B cell (primary cell): Measurements from ENCODE around the gene GSS. TPM values are rescaled to one million over a fixed set of nuclear protein-coding genes. Genes with fewer than 3 reads are reported as not detected.

Source experiments
- ATAC-seq: fragments of 200-7000 bp; cut with Tn5 transposase; one replicate; pipeline ENCODE4 v1.10.0; 2021; ENCODE audit warnings: low read depth, mild to moderate bottlenecking, moderate number of reproducible peaks, moderate library complexity
- CTCF ChIA-PET: fragments of 350-600 bp; sonication (Branson Sonifier 250); formaldehyde crosslinking; loops from one replicate; lab custom pipeline; 2021; ENCODE audit warnings: antibody characterized with exemption, inconsistent platforms; lab: Charles Lee
- POLR2A ChIA-PET: fragments of 350-600 bp; sonication (Branson Sonifier 250); formaldehyde crosslinking; loops from one replicate; lab custom pipeline; 2021; ENCODE audit warnings: antibody characterized with exemption; lab: Charles Lee
- DNase-seq: peaks from one replicate; pipeline ENCODE4 v3.0.0; 2013
- H2AFZ ChIP-seq: 2 replicates; pipeline ENCODE4 v1.6.1; 2012; ENCODE audit warnings: mild to moderate bottlenecking, low read depth, low read length; ENCODE audit not compliant: insufficient read depth, poor library complexity, severe bottlenecking
- H3K27ac ChIP-seq, 2 donors: 1 replicate in 1 of 2; 2 replicates in 1 of 2; pipeline ENCODE4 v1.5.1; 2012 to 2013; ENCODE audit warnings: low read length in 2 of 2, mild to moderate bottlenecking in 2 of 2, moderate library complexity in 1 of 2
- H3K27me3 ChIP-seq, 4 experiments: fragments of 200-600 bp in 1 of 4; sonication (generic) in 1 of 4; replicated peaks in 1 of 4; 1 replicate in 2 of 4; 2 replicates in 2 of 4; pipeline versions ENCODE4 v1.6.1 to v1.7.0; 2013 to 2016; ENCODE audit warnings: low read length in 3 of 4, mild to moderate bottlenecking in 2 of 4, mixed read lengths in 1 of 4, moderate library complexity in 1 of 4; ENCODE audit not compliant: insufficient read depth in 4 of 4, control insufficient read depth in 3 of 4; ENCODE audit errors: control extremely low read depth in 1 of 4
- H3K36me3 ChIP-seq, 2 experiments: replicated peaks in 1 of 2; 1 replicate in 1 of 2; 2 replicates in 1 of 2; pipeline versions ENCODE4 v1.6.1 to v1.7.1; 2013; ENCODE audit warnings: low read length in 1 of 2; ENCODE audit not compliant: insufficient read depth in 2 of 2, control insufficient read depth in 1 of 2; ENCODE audit errors: control extremely low read depth in 1 of 2, extremely low read depth in 1 of 2
- H3K4me1 ChIP-seq, 2 donors: fragments of 200-600 bp in 1 of 2; sonication (generic) in 1 of 2; 1 replicate in 1 of 2; 2 replicates in 1 of 2; pipeline versions ENCODE4 v1.5.1 to v1.6.1; 2013 to 2017; ENCODE audit warnings: low read length in 2 of 2; ENCODE audit not compliant: control insufficient read depth in 2 of 2, insufficient read depth in 2 of 2
- H3K4me2 ChIP-seq: replicated peaks from 2 replicates; pipeline ENCODE3; 2012; ENCODE audit warnings: mild to moderate bottlenecking, low read depth, low read length; ENCODE audit not compliant: poor library complexity, severe bottlenecking
- H3K4me3 ChIP-seq, 5 experiments: fragments of 200-600 bp in 1 of 5; sonication (generic) in 1 of 5; 1 replicate in 3 of 5; 2 replicates in 2 of 5; pipeline versions ENCODE4 v1.5.1 to v1.7.0; 2011 to 2016; ENCODE audit warnings: low read length in 4 of 5, mild to moderate bottlenecking in 4 of 5, low read depth in 2 of 5, control low read depth in 1 of 5, moderate library complexity in 1 of 5; ENCODE audit not compliant: insufficient read depth in 1 of 5; ENCODE audit errors: control extremely low read depth in 1 of 5, extremely low read depth in 1 of 5
- H3K79me2 ChIP-seq: fragments of 200-600 bp; sonication (generic); one replicate; pipeline ENCODE4 v1.6.0; 2016; ENCODE audit warnings: low read length; ENCODE audit not compliant: control insufficient read depth, insufficient read depth
- H3K9ac ChIP-seq: fragments of 200-600 bp; sonication (generic); 2 replicates; pipeline ENCODE4 v1.6.1; 2017; ENCODE audit warnings: mild to moderate bottlenecking, low read length, moderate library complexity
- H3K9me3 ChIP-seq, 3 donors: one replicate each; pipeline versions ENCODE4 v1.6.1 to v1.7.1; 2013; ENCODE audit warnings: low read length in 2 of 3; ENCODE audit not compliant: control insufficient read depth in 2 of 3, insufficient read depth in 1 of 3; ENCODE audit errors: control extremely low read depth in 1 of 3
- H4K20me1 ChIP-seq: 2 replicates; pipeline ENCODE4 v1.6.0; 2012; ENCODE audit warnings: mild to moderate bottlenecking, low read length; ENCODE audit not compliant: insufficient read depth, control insufficient read depth, poor library complexity, severe bottlenecking
- H3K27ac Mint-ChIP-seq: one replicate; pipeline ENCODE4 v1.8.0; 2021; ENCODE audit warnings: mixed read lengths
- H3K27me3 Mint-ChIP-seq: one replicate; pipeline ENCODE4 v1.8.0; 2021; ENCODE audit warnings: mixed read lengths
- H3K4me1 Mint-ChIP-seq: one replicate; pipeline ENCODE4 v1.8.0; 2021; ENCODE audit warnings: mixed read lengths
- H3K4me3 Mint-ChIP-seq: one replicate; pipeline ENCODE4 v1.8.0; 2021; ENCODE audit warnings: mixed read lengths
- H3K9me3 Mint-ChIP-seq: one replicate; pipeline ENCODE4 v1.8.0; 2022; ENCODE audit warnings: mixed read lengths; ENCODE audit not compliant: insufficient read depth
- CTCF ChIP-seq: fragments of 200-600 bp; IDR thresholded peaks from one replicate; pipeline ENCODE4 v1.8.0; 2022; ENCODE audit warnings: antibody characterized with exemption, mild to moderate bottlenecking
- EZH2 ChIP-seq: IDR thresholded peaks from 2 replicates; pipeline ENCODE4 v1.6.1; 2012; ENCODE audit warnings: borderline replicate concordance, low read depth, mild to moderate bottlenecking, moderate library complexity, low read length; ENCODE audit not compliant: insufficient read depth, poor library complexity, severe bottlenecking
- WGBS: methylation state at CpG from one replicate; pipeline ENCODE4 v1.1.5; 2013; ENCODE audit warnings: missing lambda C conversion rate; ENCODE audit not compliant: insufficient coverage; 5-methylcytosine and 5-hydroxymethylcytosine counted together
- intact Hi-C: fragments of 100-400 bp; cut with micrococcal nuclease; formaldehyde crosslinking; loops from one replicate; pipeline ENCODE4 v1.10.0; 2022
- polyA plus RNA-seq: library from polyadenylated mRNA; depleted of rRNA; stranded (reverse); fragments of >200 nt; gene quantifications from 2 replicates; pipeline ENCODE4 v1.2.3, GENCODE V29; 2012
- total RNA-seq, 2 donors: library from RNA; stranded (reverse); fragments of 120-200 nt in 1 of 2; gene quantifications; 1 replicate in 1 of 2; 2 replicates in 1 of 2; pipeline versions ENCODE4 v1.2.3 to v1.2.4, GENCODE V29; 2013 to 2022

Gene GSS
- total and polyA plus RNA-seq, 2 donors (not counting 1 experiment from before 2014, with no cell fraction given) = 22.5 to 28.6 TPM

- ATAC-seq = no peak
- POLR2A ChIA-PET = no interaction called here
- peaks cover 0 to 23% (median 8%) of the 10 kb centered on the region in 4 experiments for H3K27me3 ChIP-seq
Measured at GRCh38 chr20:34982270-34983088, 26.9 kb upstream of the GSS start.

More at GRCh38 chr20:34982270-34983088, 26.9 kb upstream of the GSS start:
- no peak overlapping the region for H3K4me2 ChIP-seq
- CTCF ChIA-PET = no interaction called here
- H2AFZ ChIP-seq = no peak overlapping the region
- H3K4me3 ChIP-seq = no peak overlapping the region
- no peaks in the 10 kb centered on the region for H3K4me1 ChIP-seq
- Mint-ChIP-seq H3K27me3 (peaks cover 31% of the 10 kb centered on the region), H3K4me1 (no peaks in the 10 kb centered on the region), H3K4me3 (no peak overlapping the region), H3K27ac (no peak overlapping the region), H3K9me3 (no peaks in the 10 kb centered on the region)
- TF ChIP-seq CTCF (no peak), EZH2 (no peak)
- H3K9ac ChIP-seq = no peak overlapping the region
- H3K36me3 ChIP-seq = no peaks in the 10 kb centered on the region
- no peak for DNase-seq
- intact Hi-C loops = no loop called here
- H3K27ac ChIP-seq = no peak overlapping the region
- WGBS = 97% methylated on average over 15 of the region's 21 CpGs
- H3K9me3 ChIP-seq = peaks cover 0 to 3% (median 0%) of the 10 kb centered on the region in 3 donors
- H4K20me1 ChIP-seq = no peaks in the 10 kb centered on the region
- no peaks in the 10 kb centered on the region for H3K79me2 ChIP-seq
